A549 (cell line): Measurements from ENCODE around the gene TRABD. TPM values are rescaled to one million over a fixed set of nuclear protein-coding genes. Genes with fewer than 3 reads are reported as not detected.

Source experiments
- ATAC-seq, 2 experiments: fragments of 200-7000 bp in 1 of 2; fragments of >200 bp in 1 of 2; cut with Nextera tagmentation in 1 of 2; cut with Tn5 transposase in 1 of 2; 3 replicates each; pipeline versions ENCODE4 v1.8.0 to v1.9.1; 2018 to 2020; ENCODE audit warnings: mild to moderate bottlenecking in 1 of 2, moderate library complexity in 1 of 2
- CTCF ChIA-PET: fragments of 300-600 bp; sonication (Branson Sonifier 250); formaldehyde crosslinking; extraction: SDS; loops from one replicate; lab custom pipeline; 2021; ENCODE audit warnings: antibody characterized with exemption, inconsistent platforms; lab: Yijun Ruan, JAX
- POLR2A ChIA-PET: fragments of 350-600 bp; formaldehyde crosslinking; extraction: SDS; loops from one replicate; lab custom pipeline; 2021; ENCODE audit warnings: antibody characterized with exemption, inconsistent platforms; lab: Yijun Ruan, JAX
- DNase-seq, 2 experiments: peaks; one replicate each; pipeline versions ENCODE4 v3.0.0 to v3.0.0-alpha.2; 2011 to 2016; ENCODE audit warnings: low read depth in 1 of 2, low spot score in 1 of 2
- FAIRE-seq: peaks from 2 replicates; lab custom pipeline; 2011; peaks lifted over from hg19 to GRCh38; lab: Jason Lieb, UNC
- H3K27ac ChIP-seq, 2 experiments: fragments of >200 bp; sonication (Bioruptor Twin); formaldehyde crosslinking; 3 replicates each; pipeline ENCODE4 v1.5.1; 2016 to 2017
- H3K4me1 ChIP-seq: fragments of >200 bp; sonication (Bioruptor Twin); formaldehyde crosslinking; 3 replicates; pipeline ENCODE4 v1.6.1; 2016
- H3K4me2 ChIP-seq: fragments of >200 bp; sonication (Bioruptor Twin); formaldehyde crosslinking; 3 replicates; pipeline ENCODE4 v1.6.1; 2016
- H3K4me3 ChIP-seq: fragments of >200 bp; sonication (Bioruptor Twin); formaldehyde crosslinking; 3 replicates; pipeline ENCODE4 v1.5.1; 2016
- H3K9me3 ChIP-seq: fragments of >200 bp; sonication (Bioruptor Twin); formaldehyde crosslinking; 3 replicates; pipeline ENCODE4 v1.6.1; 2016
- ATOH8 ChIP-seq: fragments of 250-450 bp; sonication (Bioruptor Pico); IDR thresholded peaks from 2 replicates; pipeline ENCODE4 v1.5.0; 2020; ENCODE audit warnings: low read depth, mild to moderate bottlenecking, moderate library complexity
- CBX8 ChIP-seq: fragments of 200-600 bp; sonication (generic); IDR thresholded peaks from 2 replicates; pipeline ENCODE4 v1.6.1; 2016
- FOSB ChIP-seq: fragments of 250-450 bp; sonication (Bioruptor Pico); IDR thresholded peaks from 2 replicates; pipeline ENCODE4 v1.5.0; 2020; ENCODE audit warnings: mild to moderate bottlenecking, moderate library complexity
- FOXS1 ChIP-seq: fragments of 250-450 bp; sonication (Bioruptor Pico); IDR thresholded peaks from 2 replicates; pipeline ENCODE4 v1.5.0; 2020; ENCODE audit warnings: mild to moderate bottlenecking, moderate library complexity
- HMGXB4 ChIP-seq: fragments of 250-450 bp; sonication (Bioruptor Pico); IDR thresholded peaks from 2 replicates; pipeline ENCODE4 v1.5.0; 2021; ENCODE audit warnings: mild to moderate bottlenecking, moderate library complexity, borderline replicate concordance
- HOXB13 ChIP-seq: fragments of 250-450 bp; sonication (Bioruptor Pico); IDR thresholded peaks from 2 replicates; pipeline ENCODE4 v1.5.0; 2020; ENCODE audit warnings: low read depth, mild to moderate bottlenecking, moderate library complexity
- HOXB5 ChIP-seq: fragments of 250-450 bp; sonication (Bioruptor Pico); IDR thresholded peaks from 2 replicates; pipeline ENCODE4 v1.5.0; 2020; ENCODE audit warnings: mild to moderate bottlenecking, moderate library complexity
- KDM1A ChIP-seq: fragments of 200-600 bp; sonication (generic); IDR thresholded peaks from 2 replicates; pipeline ENCODE4 v1.6.1; 2016; ENCODE audit warnings: low read depth, mild to moderate bottlenecking
- KDM5A ChIP-seq: fragments of 200-600 bp; sonication (generic); IDR thresholded peaks from 2 replicates; pipeline ENCODE4 v1.6.1; 2016; ENCODE audit warnings: antibody characterized with exemption, mild to moderate bottlenecking
- MAFK ChIP-seq: fragments of 450-650 bp; IDR thresholded peaks from 2 replicates; pipeline ENCODE4 v1.6.1; 2014; ENCODE audit not compliant: partially characterized antibody
- MYC ChIP-seq: IDR thresholded peaks from 2 replicates; pipeline ENCODE4 v1.6.1; 2012; ENCODE audit warnings: mild to moderate bottlenecking, inconsistent platforms, low read length, improper control_type of control experiment, borderline replicate concordance
- NPAS2 ChIP-seq: fragments of 250-450 bp; sonication (Bioruptor Pico); IDR thresholded peaks from 2 replicates; pipeline ENCODE4 v1.8.0; 2022; ENCODE audit warnings: mild to moderate bottlenecking, moderate library complexity, borderline replicate concordance
- PHF8 ChIP-seq: fragments of 200-600 bp; sonication (generic); IDR thresholded peaks from 2 replicates; pipeline ENCODE4 v1.6.1; 2016; ENCODE audit warnings: low read depth, mild to moderate bottlenecking, antibody characterized with exemption, moderate library complexity, borderline replicate concordance
- POLR2A ChIP-seq: IDR thresholded peaks from 2 replicates; pipeline ENCODE4 v1.6.1; 2012; ENCODE audit warnings: mild to moderate bottlenecking, low read length
- RAD21 ChIP-seq, 2 experiments: fragments of >200 bp in 1 of 2; sonication (Bioruptor Twin) in 1 of 2; formaldehyde crosslinking in 1 of 2; IDR thresholded peaks in 1 of 2; conservative IDR thresholded peaks in 1 of 2; 2 replicates in 1 of 2; 3 replicates in 1 of 2; pipeline ENCODE4 v1.6.1; 2012 to 2018; ENCODE audit warnings: inconsistent platforms in 1 of 2
- REST ChIP-seq: fragments of 200-600 bp; sonication (generic); IDR thresholded peaks from 2 replicates; pipeline ENCODE4 v1.6.1; 2016; ENCODE audit warnings: antibody characterized with exemption, mild to moderate bottlenecking, moderate library complexity
- SMC3 ChIP-seq: fragments of >200 bp; sonication (Bioruptor Twin); formaldehyde crosslinking; IDR thresholded peaks from 3 replicates; pipeline ENCODE4 v1.6.1; 2018; ENCODE audit warnings: inconsistent platforms
- SREBF2 ChIP-seq: fragments of 450-650 bp; IDR thresholded peaks from 2 replicates; pipeline ENCODE4 v1.6.1; 2014; ENCODE audit warnings: mild to moderate bottlenecking, moderate library complexity
- TFCP2L1 ChIP-seq: fragments of 250-450 bp; sonication (Bioruptor Pico); IDR thresholded peaks from 2 replicates; pipeline ENCODE4 v1.5.0; 2021; ENCODE audit warnings: mild to moderate bottlenecking
- ZFP36 ChIP-seq: fragments of 450-650 bp; IDR thresholded peaks from 2 replicates; pipeline ENCODE4 v1.6.1; 2014; ENCODE audit warnings: borderline replicate concordance; ENCODE audit not compliant: partially characterized antibody
- ZSCAN20 ChIP-seq: fragments of 250-450 bp; sonication (Bioruptor Pico); IDR thresholded peaks from 2 replicates; pipeline ENCODE4 v1.8.0; 2022; ENCODE audit warnings: mild to moderate bottlenecking, moderate library complexity
- WGBS: methylation state at CpG from one replicate; pipeline ENCODE4 v1.1.6; 2017; ENCODE audit errors: missing lambda C conversion rate; 5-methylcytosine and 5-hydroxymethylcytosine counted together
- polyA plus RNA-seq, 4 experiments: library from polyadenylated mRNA; depleted of rRNA in 3 of 4; stranded (reverse); fragments of >200 nt; fragmentation: RNase III in 1 of 4; extraction: RNeasy Plus Mini Kit Qiagen cat#74134 plus additional on column Dnase treatment in 1 of 4; gene quantifications; 2 replicates in 3 of 4; 3 replicates in 1 of 4; pipeline ENCODE4 v1.2.3, GENCODE V29; 2011 to 2017

The TRABD gene
- polyA plus RNA-seq, 2 of the 4 experiments (the other 2 are of a cell fraction) = 14.8 to 30.4 TPM

- ChIA-PET CTCF (interaction anchor here (0.6 to 2.9 kb wide), 11 partner anchors 9 to 285 kb away, joined by 3 to 19 read pairs (median 4); partner anchors contain the start of gene DENND6B), POLR2A (no interaction called here)
- Histone ChIP-seq H3K4me1 (peaks cover 21% of the 10 kb centered on the region; the same call in 2 of the 3 replicates), H3K9me3 (no peaks in the 10 kb centered on the region), H3K27ac (no peak overlapping the region), H3K4me3 (no peak overlapping the region), H3K4me2 (peak overlapping the region; percentile 98)
- ATAC-seq = no peak
- FAIRE-seq = no peak
- DNase-seq = no peak
- TF ChIP-seq ZSCAN20 (CRISPR knock-in tag) = no peak
- TF ChIP-seq TFCP2L1 (CRISPR knock-in tag) = no peak
- TF ChIP-seq SMC3 = no peak
- TF ChIP-seq POLR2A = no peak
- WGBS = 82% methylated on average over 13 of the region's 14 CpGs
Observed at GRCh38 chr22:50242406-50242949, 56.8 kb downstream of the TRABD start.

GRCh38 chr22:50243685-50244419 lies 58.1 kb downstream of the TRABD start:
- H3K4me1 ChIP-seq = peaks cover 21% of the 10 kb centered on the region; the same call in 2 of the 3 replicates
- POLR2A ChIA-PET = no interaction called here
- peak overlapping the region; percentile 97 for H3K4me3 ChIP-seq
- no peaks in the 10 kb centered on the region for H3K9me3 ChIP-seq
- 17% methylated on average over 27 of the region's 27 CpGs for WGBS
- peak overlapping the region; percentile 98 for H3K4me2 ChIP-seq
- CTCF ChIA-PET = interaction anchor here (0.7 to 2.0 kb wide), 6 partner anchors 8 to 377 kb away, joined by 3 to 5 read pairs (median 3); no protein-coding TSS in a partner anchor
- no peak; a peak in 2 of 6 replicates for ATAC-seq
- DNase-seq = no peak
- no peak for FAIRE-seq
- peak overlapping the region; percentile 88 to 96 for H3K27ac ChIP-seq
- TF ChIP-seq KDM1A (no peak), FOSB (CRISPR knock-in tag) (no peak), NPAS2 (no peak), MYC (no peak), TFCP2L1 (CRISPR knock-in tag) (no peak), CBX8 (no peak), ATOH8 (CRISPR knock-in tag) (no peak), KDM5A (no peak), HOXB13 (no peak), SMC3 (no peak), FOXS1 (no peak), PHF8 (no peak), HOXB5 (no peak), MAFK (no peak), ZFP36 (no peak), REST (no peak), SREBF2 (no peak), RAD21 (conservative IDR thresholded peaks at IDR 0.05 in 1 of 2, IDR thresholded peaks at IDR 0.05 in 1 of 2) (no peak), HMGXB4 (no peak)
